Tibial nerve (tissue), 4 donors: ENCODE results near the gene TNFRSF21.
"Not testable (repeated sequence)": the region's sequence is repeated elsewhere in the genome, so short reads cannot be mapped to it uniquely, and the experiment has no call there.

Source experiments
- CTCF ChIP-seq, 5 experiments: fragments of 200-600 bp in 3 of 5; fragments of 450-650 bp in 2 of 5; sonication (generic) in 3 of 5; IDR thresholded peaks; one replicate each; pipeline ENCODE4 v1.5.1; 2016 to 2019; ENCODE audit warnings: antibody characterized with exemption in 5 of 5, mild to moderate bottlenecking in 3 of 5, moderate library complexity in 2 of 5
- EP300 ChIP-seq, 2 donors: sonication (generic); formaldehyde crosslinking; IDR thresholded peaks; one replicate each; pipeline ENCODE4 v1.6.1; 2017; ENCODE audit warnings: antibody characterized with exemption in 2 of 2, mild to moderate bottlenecking in 1 of 2
- POLR2A ChIP-seq, 2 donors: fragments of 450-650 bp; IDR thresholded peaks; one replicate each; pipeline ENCODE4 v1.6.1; 2017; ENCODE audit warnings: antibody characterized with exemption in 2 of 2, mild to moderate bottlenecking in 2 of 2, moderate library complexity in 2 of 2

DNA sequence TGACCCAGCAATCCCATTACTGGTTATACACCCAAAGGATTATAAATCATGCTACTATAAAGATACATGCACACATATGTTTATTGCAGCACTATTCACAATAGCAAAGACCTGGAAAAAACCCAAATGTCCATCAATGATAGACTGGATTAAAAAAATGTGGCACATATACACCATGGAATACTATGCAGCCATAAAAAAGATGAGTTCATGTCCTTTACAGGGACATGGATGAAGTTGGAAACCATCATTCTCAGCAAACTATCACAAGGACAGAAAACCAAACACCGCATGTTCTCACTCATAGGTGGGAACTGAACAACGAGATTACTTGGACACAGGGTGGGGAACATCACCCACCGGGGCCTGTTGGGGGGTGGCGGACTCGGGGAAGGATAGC is 34.6 kb downstream of the TNFRSF21 start:
- not testable (repeated sequence) for TF ChIP-seq CTCF, POLR2A, EP300 (IDR thresholded peaks at IDR 0.05)
